Fibroblast of lung (primary cell): ENCODE data around the gene CHEK1. TPM values are rescaled to one million over a fixed set of nuclear protein-coding genes. Genes with fewer than 3 reads are reported as not detected.

Source experiments
- DNase-seq, 2 donors: peaks; one replicate each; pipeline versions ENCODE4 v3.0.0 to v3.0.0-alpha.2; 2010; ENCODE audit warnings: low read depth in 2 of 2
- H2AFZ ChIP-seq: 2 replicates; pipeline ENCODE4 v1.5.1; 2012; ENCODE audit warnings: low read length, control low read depth, inconsistent platforms
- H3K27ac ChIP-seq: 2 replicates; pipeline ENCODE4 v1.5.1; 2011; ENCODE audit warnings: low read length, control low read depth; ENCODE audit not compliant: insufficient read depth
- H3K27me3 ChIP-seq: 2 replicates; pipeline ENCODE4 v1.5.1; 2011; ENCODE audit warnings: mild to moderate bottlenecking, low read length; ENCODE audit not compliant: control insufficient read depth, insufficient read depth
- H3K36me3 ChIP-seq: 2 replicates; pipeline ENCODE4 v1.5.1; 2011; ENCODE audit warnings: low read length; ENCODE audit not compliant: control insufficient read depth, insufficient read depth
- H3K4me1 ChIP-seq: 2 replicates; pipeline ENCODE4 v1.5.1; 2011; ENCODE audit warnings: low read length; ENCODE audit not compliant: control insufficient read depth, insufficient read depth; ENCODE audit errors: extremely low read depth
- H3K4me2 ChIP-seq: 2 replicates; pipeline ENCODE4 v1.5.1; 2011; ENCODE audit warnings: low read length, control low read depth; ENCODE audit not compliant: insufficient read depth; ENCODE audit errors: extremely low read depth
- H3K4me3 ChIP-seq, 4 experiments: fragments of 200-600 bp in 1 of 4; sonication (generic) in 1 of 4; replicated peaks in 1 of 4; 2 replicates each; pipeline ENCODE4 v1.5.1; 2011 to 2016; ENCODE audit warnings: low read length in 4 of 4, low read depth in 3 of 4, mild to moderate bottlenecking in 3 of 4, control low read depth in 2 of 4, inconsistent platforms in 1 of 4, mixed read lengths in 1 of 4; ENCODE audit not compliant: insufficient read depth in 1 of 4; ENCODE audit errors: control extremely low read depth in 1 of 4
- H3K79me2 ChIP-seq: 2 replicates; pipeline ENCODE4 v1.5.1; 2012; ENCODE audit warnings: mild to moderate bottlenecking, low read length, inconsistent platforms; ENCODE audit not compliant: control insufficient read depth, insufficient read depth
- H3K9ac ChIP-seq: 2 replicates; pipeline ENCODE4 v1.5.1; 2011; ENCODE audit warnings: mild to moderate bottlenecking, low read length, control low read depth; ENCODE audit not compliant: insufficient read depth
- H3K9me3 ChIP-seq: 2 replicates; pipeline ENCODE4 v1.5.1; 2012; ENCODE audit warnings: low read depth, low read length; ENCODE audit not compliant: control insufficient read depth, insufficient read depth
- H4K20me1 ChIP-seq: 2 replicates; pipeline ENCODE4 v1.5.1; 2011; ENCODE audit warnings: low read length; ENCODE audit not compliant: control insufficient read depth, insufficient read depth; ENCODE audit errors: extremely low read depth
- CTCF ChIP-seq, 2 donors: IDR thresholded peaks in 1 of 2; conservative IDR thresholded peaks in 1 of 2; 1 replicate in 1 of 2; 2 replicates in 1 of 2; pipeline ENCODE4 v1.5.1; 2011 to 2012; ENCODE audit warnings: low read length in 2 of 2, control low read depth in 1 of 2, inconsistent platforms in 1 of 2, low read depth in 1 of 2, mild to moderate bottlenecking in 1 of 2
- EZH2 ChIP-seq: IDR thresholded peaks from 2 replicates; pipeline ENCODE4 v1.5.1; 2012; ENCODE audit warnings: low read length, control low read depth, mild to moderate bottlenecking; ENCODE audit errors: missing control alignments
- polyA plus RNA-seq, 2 donors: library from polyadenylated mRNA; depleted of rRNA in 1 of 2; stranded (reverse) in 1 of 2; unstranded in 1 of 2; fragments of >200 nt; gene quantifications; 2 replicates each; pipeline ENCODE4 v1.2.1, GENCODE V29; 2011 to 2012; ENCODE audit warnings: missing spikeins in 1 of 2
- total RNA-seq: library from RNA; depleted of rRNA; stranded (reverse); fragments of >200 nt; gene quantifications from 2 replicates; pipeline ENCODE4 v1.2.1, GENCODE V29; 2014

The CHEK1 gene
- total and polyA plus RNA-seq, 2 donors (not counting 1 experiment from before 2014, with no cell fraction given) = 28.3 to 39.5 TPM

DNA sequence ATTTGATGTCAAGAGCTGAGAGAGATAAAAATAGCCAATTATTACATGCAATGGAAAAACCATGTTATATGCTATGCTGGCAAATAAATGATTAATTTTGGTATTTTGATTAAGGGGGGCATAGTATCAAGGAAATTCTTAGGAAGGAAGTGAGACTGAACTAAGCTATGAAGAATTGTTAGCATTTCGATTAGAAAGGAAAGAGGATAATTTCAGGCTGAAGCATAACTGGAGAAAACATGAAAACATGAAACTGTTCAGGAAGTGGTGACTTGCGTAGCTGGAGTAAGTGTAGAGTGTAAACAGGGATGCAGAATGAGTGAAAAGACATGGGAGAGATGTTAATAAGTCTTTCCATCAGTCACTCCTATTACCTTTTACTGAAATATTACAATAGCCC, 49.2 kb downstream of the CHEK1 start:
- Histone ChIP-seq H3K4me2 (peak overlapping the region; percentile 57), H4K20me1 (no peaks in the 10 kb centered on the region), H3K4me1 (peaks cover 7% of the 10 kb centered on the region), H3K27ac (no peak overlapping the region), H3K4me3 (no peak overlapping the region), H2AFZ (no peak overlapping the region), H3K27me3 (no peaks in the 10 kb centered on the region), H3K36me3 (no peaks in the 10 kb centered on the region), H3K9ac (no peak overlapping the region), H3K9me3 (no peaks in the 10 kb centered on the region), H3K79me2 (no peaks in the 10 kb centered on the region)
- no peak for DNase-seq
- TF ChIP-seq CTCF (conservative IDR thresholded peaks at IDR 0.05 in 1 of 2, IDR thresholded peaks at IDR 0.05 in 1 of 2; ENCODE audit: low read depth in 1 of 2, low read length in 2 of 2) (no peak), EZH2 (no peak)

DNA sequence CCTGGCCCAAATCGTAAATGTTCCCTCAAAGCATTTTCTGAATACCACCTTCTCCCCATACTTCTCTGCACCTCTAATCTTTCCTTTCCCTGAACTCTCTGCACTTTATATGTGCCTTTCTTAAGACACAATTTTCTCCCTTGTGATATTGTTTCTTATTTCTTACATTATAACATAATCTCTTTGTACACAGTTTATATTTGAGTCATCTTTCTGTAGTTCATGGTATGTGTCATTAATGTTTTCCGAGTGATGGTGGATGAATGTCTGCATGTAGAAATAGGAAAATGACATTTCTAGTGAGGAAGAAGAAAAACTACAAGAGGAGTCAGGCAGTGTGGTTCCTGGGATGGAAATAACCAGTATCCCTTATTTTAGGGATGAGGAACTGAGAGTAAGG, 50.2 kb downstream of the CHEK1 start:
- no peak overlapping the region for H3K4me2 ChIP-seq
- TF ChIP-seq CTCF (conservative IDR thresholded peaks at IDR 0.05 in 1 of 2, IDR thresholded peaks at IDR 0.05 in 1 of 2; ENCODE audit: low read depth in 1 of 2, low read length in 2 of 2) (no peak), EZH2 (no peak)
- no peaks in the 10 kb centered on the region for H3K36me3 ChIP-seq

DNA sequence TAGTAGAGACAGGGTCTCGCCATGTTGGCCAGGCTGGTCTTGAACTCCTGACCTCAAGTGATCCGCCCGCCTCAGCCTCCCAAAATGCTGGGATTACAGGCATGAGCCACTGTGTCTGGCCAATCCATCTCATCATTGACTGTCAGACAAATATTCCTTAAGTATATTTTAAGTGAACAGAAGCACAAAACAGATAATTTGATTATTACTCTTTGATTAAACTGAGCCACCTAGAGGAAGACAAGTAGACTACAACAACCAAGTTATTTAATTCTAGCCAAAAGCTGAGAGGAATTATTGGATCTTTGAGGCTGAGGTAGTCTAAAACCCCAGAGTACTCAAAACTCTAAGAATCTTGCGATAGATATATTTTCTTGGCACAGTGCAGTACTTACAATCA, 54.4 kb downstream of the CHEK1 start:
- TF ChIP-seq CTCF (conservative IDR thresholded peaks at IDR 0.05 in 1 of 2, IDR thresholded peaks at IDR 0.05 in 1 of 2; ENCODE audit: low read depth in 1 of 2, low read length in 2 of 2) (peak in 1 of 2 donors; percentile 24), EZH2 (no peak)
- Histone ChIP-seq H3K4me1 (peaks cover 5% of the 10 kb centered on the region), H3K27ac (no peak overlapping the region), H2AFZ (no peak overlapping the region), H3K9ac (no peak overlapping the region), H3K79me2 (no peaks in the 10 kb centered on the region), H3K4me3 (no peak overlapping the region), H3K27me3 (no peaks in the 10 kb centered on the region), H3K9me3 (no peaks in the 10 kb centered on the region), H4K20me1 (no peaks in the 10 kb centered on the region), H3K36me3 (no peaks in the 10 kb centered on the region), H3K4me2 (no peak overlapping the region)
- peak in 1 of 2 donors; percentile 9 for DNase-seq

More for the DNA sequence above, 50.2 kb downstream of the CHEK1 start:
- Histone ChIP-seq H3K9me3 (no peaks in the 10 kb centered on the region), H3K4me1 (peaks cover 7% of the 10 kb centered on the region), H3K9ac (no peak overlapping the region), H2AFZ (no peak overlapping the region), H3K27me3 (no peaks in the 10 kb centered on the region), H3K4me3 (no peak overlapping the region), H4K20me1 (no peaks in the 10 kb centered on the region), H3K79me2 (no peaks in the 10 kb centered on the region), H3K27ac (no peak overlapping the region)
- peak in 1 of 2 donors; percentile 42 for DNase-seq
